Epidermal melanocyte (primary cell): Measurements from ENCODE around the gene HACD2.
"Not testable (repeated sequence)": the region's sequence is repeated elsewhere in the genome, so short reads cannot be mapped to it uniquely, and the experiment has no call there.

Source experiments
- DNase-seq: peaks from one replicate; pipeline ENCODE4 v3.0.0; 2011; ENCODE audit warnings: low spot score; ENCODE audit not compliant: insufficient read length

Gene HACD2

GRCh38 chr3:123611674-123612073, 26.8 kb upstream of the HACD2 start:
- DNase-seq: not testable (repeated sequence)

GRCh38 chr3:123611082-123611481, 26.2 kb upstream of the HACD2 start:
- DNase-seq: no peak

DNA sequence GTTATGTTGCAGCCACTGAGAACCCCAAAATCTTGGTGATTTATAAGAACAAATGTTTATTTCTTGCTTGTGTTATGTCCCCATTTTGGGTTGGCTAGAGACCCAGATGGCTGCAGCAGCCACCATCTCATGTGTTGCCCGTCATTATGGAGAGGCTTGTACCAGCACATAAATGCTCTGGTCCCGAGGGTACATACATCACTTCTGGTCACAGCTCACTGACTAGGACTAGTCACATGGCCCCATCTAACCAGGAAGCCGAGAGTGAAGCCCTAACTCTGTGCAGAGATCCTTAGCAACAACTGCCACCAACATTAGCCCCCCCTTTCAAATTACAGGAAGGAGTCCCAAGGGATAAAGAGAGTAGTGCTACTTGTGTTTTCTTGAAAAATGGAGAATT, 25.5 kb upstream of the HACD2 start:
- DNase-seq: no peak

- DNase-seq: no peak
Measured at GRCh38 chr3:123609063-123609462, 24.2 kb upstream of the HACD2 start.

- no peak for DNase-seq
Measured at GRCh38 chr3:123608263-123608937, 23.5 kb upstream of the HACD2 start.

GRCh38 chr3:123606527-123606926, 21.7 kb upstream of the HACD2 start:
- DNase-seq: no peak

DNA sequence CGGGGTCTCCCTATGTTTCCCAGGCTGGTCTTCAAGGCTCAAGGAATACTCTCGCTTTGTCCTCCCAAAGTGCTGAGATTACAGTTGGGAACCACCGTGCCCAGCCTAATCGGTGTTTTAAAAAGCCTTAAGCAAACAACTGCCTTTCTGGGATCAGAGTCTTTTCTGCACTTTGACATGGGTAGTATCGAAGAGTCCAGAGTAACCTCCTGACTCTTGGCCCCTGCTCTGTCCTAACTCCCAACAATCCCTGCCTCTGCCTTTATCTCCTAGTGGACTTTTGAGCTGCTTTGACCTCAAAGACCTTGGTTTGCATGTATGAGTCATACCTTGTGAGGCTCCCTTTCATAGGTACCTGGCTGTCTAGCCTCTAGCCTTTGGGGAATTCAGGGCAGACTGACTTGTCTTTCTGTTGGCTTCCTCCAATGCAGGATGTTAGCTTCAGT, 21.0 kb upstream of the HACD2 start:
- no peak for DNase-seq

GRCh38 chr3:123603153-123603552, 18.3 kb upstream of the HACD2 start:
- not testable (repeated sequence) for DNase-seq

GRCh38 chr3:123602325-123602724, 17.5 kb upstream of the HACD2 start:
- no peak for DNase-seq

GRCh38 chr3:123600863-123601262, 16.0 kb upstream of the HACD2 start:
- DNase-seq: not testable (repeated sequence)

GRCh38 chr3:123597561-123597960, 12.7 kb upstream of the HACD2 start:
- no peak for DNase-seq

GRCh38 chr3:123595396-123596180, 10.7 kb upstream of the HACD2 start:
- no peak for DNase-seq

DNA sequence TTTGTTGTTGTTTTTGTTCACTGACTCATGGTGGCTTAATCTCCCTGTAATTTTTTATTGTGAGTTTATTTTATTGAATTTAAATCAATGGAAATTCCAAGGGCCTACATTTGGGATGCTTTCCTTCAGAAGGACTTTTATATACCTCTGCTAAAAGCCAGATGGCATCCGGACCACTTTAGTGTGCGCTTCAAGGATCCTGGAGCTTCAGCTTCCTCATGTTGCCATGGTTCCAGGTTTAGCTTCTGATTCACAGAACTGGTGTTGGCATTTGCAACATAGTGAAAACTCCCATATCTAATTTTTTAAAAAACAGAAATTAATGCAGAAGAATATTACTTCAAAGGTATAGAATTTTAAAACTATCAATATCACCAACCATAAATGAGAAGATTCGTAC, 8.5 kb upstream of the HACD2 start:
- no peak for DNase-seq

- no peak for DNase-seq
Measured at GRCh38 chr3:123590685-123591450, 6.0 kb upstream of the HACD2 start.

GRCh38 chr3:123587401-123587800, 2.5 kb upstream of the HACD2 start:
- DNase-seq: no peak

DNA sequence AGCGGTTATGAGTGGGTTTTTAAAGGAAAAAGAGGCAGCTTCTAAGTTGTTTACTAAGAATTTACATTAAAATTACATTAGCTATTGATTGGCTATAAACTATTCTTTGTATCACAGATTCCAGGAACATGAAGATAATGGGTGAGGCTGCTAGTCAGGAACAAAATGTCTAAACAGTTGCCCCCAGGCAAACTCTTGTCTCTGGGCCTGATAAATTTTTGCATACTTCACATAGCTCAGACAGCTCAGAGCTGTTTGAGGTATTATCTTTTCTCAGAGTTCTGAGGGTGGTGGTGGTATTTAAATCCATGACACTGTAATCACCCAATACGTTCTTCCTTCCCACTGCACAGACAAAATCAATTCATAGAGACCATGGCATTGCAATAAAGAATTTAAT, 2.1 kb upstream of the HACD2 start:
- DNase-seq: no peak

DNA sequence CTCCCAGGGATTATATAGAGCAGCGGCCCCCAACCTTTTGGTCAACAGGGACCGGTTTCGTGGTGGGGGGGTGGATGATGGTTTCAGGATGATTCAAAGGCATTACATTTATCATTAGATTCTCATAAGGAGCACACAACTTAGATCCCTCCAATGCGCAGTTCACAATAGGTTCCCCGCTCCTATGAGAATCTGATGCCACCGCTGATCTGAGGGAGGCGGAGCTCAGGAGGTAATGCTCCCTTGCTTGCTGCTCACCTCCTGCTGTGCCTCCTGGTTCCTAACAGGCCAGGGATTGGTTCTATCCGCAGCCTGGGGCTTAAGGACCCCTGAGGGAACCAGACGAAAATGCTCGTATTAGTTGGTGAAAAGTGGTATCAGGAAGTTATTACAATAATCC, 1.3 kb upstream of the HACD2 start:
- DNase-seq: no peak

DNA sequence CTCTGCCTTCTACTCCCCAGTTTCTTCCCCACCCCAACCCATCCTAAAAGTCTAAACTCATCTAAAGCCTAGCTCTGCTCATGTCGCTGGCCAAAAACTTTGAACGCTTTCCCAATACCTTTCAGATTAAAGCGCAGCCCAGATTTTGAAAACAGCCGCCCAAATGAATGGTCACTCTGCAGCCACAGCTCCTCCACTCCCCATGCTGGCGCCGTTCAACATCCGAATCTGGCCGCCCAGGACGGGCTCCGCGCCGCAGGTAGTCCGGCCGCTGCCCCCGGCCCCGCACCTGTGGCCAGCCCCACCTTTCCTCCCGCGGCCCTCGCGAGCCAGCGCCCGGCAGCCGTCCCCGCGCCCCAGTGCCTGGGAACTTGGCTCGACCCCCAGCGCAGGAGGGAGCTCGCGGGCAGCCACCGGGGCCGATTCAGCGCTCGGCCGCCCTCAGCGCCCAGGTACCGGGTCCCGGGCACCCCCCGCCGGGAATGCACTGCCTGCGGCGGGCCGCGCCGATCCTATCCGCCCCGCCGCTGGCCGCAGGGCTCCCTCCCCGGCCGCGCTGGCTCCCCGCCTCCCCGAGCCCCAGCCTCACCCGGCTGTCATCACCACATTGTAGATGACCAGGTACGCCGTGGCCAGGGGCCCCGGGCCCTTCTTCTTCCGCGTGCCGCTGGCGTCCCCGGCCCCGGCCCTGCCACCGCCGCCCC, 417 bp downstream of the HACD2 start:
- DNase-seq: no peak

GRCh38 chr3:123583561-123583960, 1.3 kb downstream of the HACD2 start:
- DNase-seq: no peak

DNA sequence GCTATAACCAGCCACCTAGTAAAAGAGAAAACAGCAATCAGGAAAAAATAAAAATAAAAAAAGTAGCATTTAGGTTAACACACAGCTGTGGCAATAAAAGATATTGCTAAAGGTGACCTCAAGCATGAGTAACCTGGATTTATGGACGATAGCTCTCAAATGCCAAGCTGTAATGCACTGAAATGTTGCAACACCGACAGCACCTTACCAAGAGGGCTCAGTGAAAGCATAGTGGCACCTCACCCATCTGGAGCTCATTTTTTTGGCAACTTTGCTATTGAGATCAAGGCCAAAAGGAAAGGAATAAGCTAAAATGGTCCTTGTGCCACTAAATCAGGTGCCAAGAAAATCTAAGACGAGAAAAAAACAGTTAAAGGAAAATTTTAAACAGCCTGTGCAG, 2.5 kb downstream of the HACD2 start:
- no peak for DNase-seq

GRCh38 chr3:123576122-123576521, 8.7 kb downstream of the HACD2 start:
- no peak for DNase-seq

DNA sequence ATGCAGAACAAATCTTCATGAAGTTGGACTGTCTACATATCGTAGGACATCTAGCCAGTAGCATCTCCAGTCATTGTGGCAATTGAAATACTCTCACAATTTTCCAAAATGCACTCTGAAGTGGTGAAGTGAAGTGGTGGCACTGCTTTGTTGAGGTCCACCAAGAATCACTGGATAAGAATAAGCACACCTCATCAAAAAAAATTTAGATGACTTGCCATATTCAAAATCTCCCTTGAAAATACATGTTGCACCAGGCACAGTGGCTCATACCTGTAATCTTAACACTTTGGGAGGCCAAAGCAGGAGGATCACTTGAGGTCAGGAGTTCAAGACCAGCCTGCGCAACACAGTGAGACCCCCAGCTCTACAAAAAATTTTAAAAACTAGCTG, 12.9 kb downstream of the HACD2 start:
- DNase-seq: no peak
